Stomach (tissue), 4 donors: Measurements from ENCODE around the gene GNRHR.

Experiments
- POLR2A ChIP-seq, 4 donors: fragments of 450-650 bp; IDR thresholded peaks; one replicate each; pipeline ENCODE4 v1.6.1; 2016; ENCODE audit warnings: antibody characterized with exemption in 4 of 4, control low read depth in 2 of 4, mild to moderate bottlenecking in 1 of 4, moderate library complexity in 1 of 4
- POLR2AphosphoS5 ChIP-seq, 3 donors: sonication (generic); formaldehyde crosslinking; IDR thresholded peaks; one replicate each; pipeline ENCODE4 v1.6.1; 2016; ENCODE audit warnings: antibody characterized with exemption in 3 of 3
- TF ChIP-seq, protein P1 (sequence below), 7 experiments: fragments of 450-650 bp in 4 of 7; fragments of 200-600 bp in 3 of 7; sonication (generic) in 3 of 7; IDR thresholded peaks; one replicate each; pipeline ENCODE4 v1.5.1; 2016 to 2019; ENCODE audit warnings: antibody characterized with exemption in 7 of 7, control low read depth in 2 of 7, mild to moderate bottlenecking in 1 of 7

DNA sequence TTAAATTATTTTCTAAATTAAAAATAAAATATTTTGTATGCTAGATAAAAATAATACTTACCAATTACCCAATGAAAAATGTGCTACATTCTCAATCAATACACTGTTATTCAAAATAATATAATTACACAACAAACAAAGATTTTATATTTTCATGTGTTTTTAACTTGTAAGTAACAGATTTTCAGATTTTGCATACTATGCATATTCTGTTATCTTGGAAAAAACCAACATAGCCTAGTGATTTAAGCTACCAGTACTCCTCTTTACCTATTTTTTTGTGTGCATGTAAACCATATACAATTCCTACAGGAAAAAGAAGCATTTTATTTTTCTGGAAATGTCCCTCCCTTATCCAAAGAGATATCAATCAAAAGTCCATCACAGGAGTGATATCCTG is 10.0 kb upstream of the GNRHR start:
- TF ChIP-seq, protein P1, sequence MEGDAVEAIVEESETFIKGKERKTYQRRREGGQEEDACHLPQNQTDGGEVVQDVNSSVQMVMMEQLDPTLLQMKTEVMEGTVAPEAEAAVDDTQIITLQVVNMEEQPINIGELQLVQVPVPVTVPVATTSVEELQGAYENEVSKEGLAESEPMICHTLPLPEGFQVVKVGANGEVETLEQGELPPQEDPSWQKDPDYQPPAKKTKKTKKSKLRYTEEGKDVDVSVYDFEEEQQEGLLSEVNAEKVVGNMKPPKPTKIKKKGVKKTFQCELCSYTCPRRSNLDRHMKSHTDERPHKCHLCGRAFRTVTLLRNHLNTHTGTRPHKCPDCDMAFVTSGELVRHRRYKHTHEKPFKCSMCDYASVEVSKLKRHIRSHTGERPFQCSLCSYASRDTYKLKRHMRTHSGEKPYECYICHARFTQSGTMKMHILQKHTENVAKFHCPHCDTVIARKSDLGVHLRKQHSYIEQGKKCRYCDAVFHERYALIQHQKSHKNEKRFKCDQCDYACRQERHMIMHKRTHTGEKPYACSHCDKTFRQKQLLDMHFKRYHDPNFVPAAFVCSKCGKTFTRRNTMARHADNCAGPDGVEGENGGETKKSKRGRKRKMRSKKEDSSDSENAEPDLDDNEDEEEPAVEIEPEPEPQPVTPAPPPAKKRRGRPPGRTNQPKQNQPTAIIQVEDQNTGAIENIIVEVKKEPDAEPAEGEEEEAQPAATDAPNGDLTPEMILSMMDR (IDR thresholded peaks at IDR 0.05) = no peak
- TF ChIP-seq POLR2AphosphoS5 (IDR thresholded peaks at IDR 0.05) = no peak
- TF ChIP-seq POLR2A (IDR thresholded peaks at IDR 0.05) = no peak
